K562 (cell line): ENCODE data around the gene POM121. TPM values are rescaled to one million over a fixed set of nuclear protein-coding genes. Genes with fewer than 3 reads are reported as not detected.

Experiments
- CXXC5 ChIP-seq: fragments of 250-450 bp; sonication (Bioruptor Pico); IDR thresholded peaks from 2 replicates; pipeline ENCODE4 v1.8.0; 2022; ENCODE audit warnings: inconsistent platforms, mild to moderate bottlenecking, moderate library complexity
- ETV1 ChIP-seq: fragments of 450-650 bp; conservative IDR thresholded peaks from 2 replicates; pipeline ENCODE4 v1.6.1; 2016; ENCODE audit warnings: missing genetic modification characterization, control low read depth, low read depth, missing compliant biosample characterization
- GATAD2B ChIP-seq: fragments of 450-650 bp; IDR thresholded peaks from 2 replicates; pipeline ENCODE4 v1.6.1; 2017; ENCODE audit warnings: mild to moderate bottlenecking, borderline replicate concordance
- KDM1A ChIP-seq, 2 experiments: fragments of 450-650 bp; IDR thresholded peaks; 2 replicates each; pipeline ENCODE4 v1.6.1; 2016; ENCODE audit warnings: mild to moderate bottlenecking in 2 of 2
- MEIS2 ChIP-seq: fragments of 450-650 bp; IDR thresholded peaks from 2 replicates; pipeline ENCODE4 v1.6.1; 2014; ENCODE audit warnings: mild to moderate bottlenecking; ENCODE audit not compliant: partially characterized antibody
- NCOA1 ChIP-seq: fragments of 450-650 bp; IDR thresholded peaks from 2 replicates; pipeline ENCODE4 v1.6.1; 2016; ENCODE audit warnings: low read depth
- NEUROD1 ChIP-seq: fragments of 150-350 bp; IDR thresholded peaks from 2 replicates; pipeline ENCODE4 v1.6.1; 2014; ENCODE audit warnings: borderline replicate concordance, low read length, low read depth; ENCODE audit not compliant: partially characterized antibody
- NFIC ChIP-seq: fragments of 450-650 bp; IDR thresholded peaks from 2 replicates; pipeline ENCODE4 v1.6.1; 2017; ENCODE audit warnings: mild to moderate bottlenecking, inconsistent platforms
- POLR2B ChIP-seq: fragments of 450-650 bp; IDR thresholded peaks from 2 replicates; pipeline ENCODE4 v1.6.1; 2018; ENCODE audit warnings: low read depth; ENCODE audit not compliant: partially characterized antibody
- POU5F1 ChIP-seq: fragments of 150-350 bp; IDR thresholded peaks from 2 replicates; pipeline ENCODE4 v1.6.1; 2014; ENCODE audit warnings: borderline replicate concordance, low read length, low read depth, mild to moderate bottlenecking; ENCODE audit not compliant: partially characterized antibody
- RREB1 ChIP-seq: fragments of 250-450 bp; sonication (Bioruptor Pico); IDR thresholded peaks from 2 replicates; pipeline ENCODE4 v1.4.0; 2020
- SIX5 ChIP-seq, 2 experiments: IDR thresholded peaks; 2 replicates each; pipeline ENCODE4 v1.6.1; 2011; ENCODE audit warnings: low read length in 2 of 2, borderline replicate concordance in 1 of 2, low read depth in 1 of 2, mild to moderate bottlenecking in 1 of 2, moderate library complexity in 1 of 2; ENCODE audit not compliant: insufficient read depth in 1 of 2
- ZKSCAN1 ChIP-seq: fragments of 150-350 bp; IDR thresholded peaks from 2 replicates; pipeline ENCODE4 v1.6.1; 2016; ENCODE audit warnings: low read depth, low read length
- ZNF12 ChIP-seq: sonication (generic); formaldehyde crosslinking; IDR thresholded peaks from 2 replicates; pipeline ENCODE4 v1.4.0; 2020; ENCODE audit warnings: mild to moderate bottlenecking, missing genetic modification reagents
- ZNF134 ChIP-seq: fragments of 250-450 bp; sonication (Bioruptor Pico); conservative IDR thresholded peaks from 2 replicates; pipeline ENCODE4 v1.4.0; 2020
- ZNF584 ChIP-seq: fragments of 200-800 bp; sonication (Bioruptor generic); IDR thresholded peaks from 2 replicates; pipeline ENCODE4 v1.6.1; 2016; ENCODE audit warnings: low read depth, mild to moderate bottlenecking, missing genetic modification characterization, missing compliant biosample characterization
- ZNF639 ChIP-seq, 2 experiments: fragments of 200-800 bp in 1 of 2; sonication (Bioruptor generic) in 1 of 2; sonication (generic) in 1 of 2; formaldehyde crosslinking in 1 of 2; IDR thresholded peaks in 1 of 2; conservative IDR thresholded peaks in 1 of 2; 2 replicates each; pipeline versions ENCODE4 v1.5.0 to v1.6.1; 2016 to 2020; ENCODE audit warnings: missing compliant biosample characterization in 1 of 2, missing genetic modification characterization in 1 of 2, missing genetic modification reagents in 1 of 2
- polyA plus RNA-seq, 8 experiments: library from polyadenylated mRNA; depleted of rRNA in 4 of 8; stranded (reverse) in 5 of 8; unstranded in 3 of 8; fragments of >200 nt; fragmentation: Nextera tagmentation in 2 of 8; fragmentation: Illumina TruSeq in 1 of 8; extraction: Ambion mirVana in 2 of 8; extraction: Trizol in 1 of 8; gene quantifications; 2 replicates each; pipeline versions ENCODE4 v1.2.1 to v1.2.3, GENCODE V29; 2011 to 2014; ENCODE audit warnings: inconsistent platforms in 1 of 8, missing spikeins in 1 of 8
- total RNA-seq, 7 experiments: library from RNA; depleted of rRNA in 6 of 7; stranded (reverse); fragments of >200 nt in 6 of 7; fragmentation: Illumina TruSeq in 2 of 7; extraction: Trizol in 2 of 7; gene quantifications; 2 replicates each; pipeline versions ENCODE4 v1.2.1 to v1.2.3, GENCODE V29; 2011 to 2021; ENCODE audit warnings: low replicate concordance in 1 of 7
- TF ChIP-seq, protein P1 (sequence below): fragments of 200-800 bp; sonication (Bioruptor generic); IDR thresholded peaks from 2 replicates; pipeline ENCODE4 v1.6.1; 2017; ENCODE audit warnings: missing genetic modification characterization, missing compliant biosample characterization

The POM121 gene
- total and polyA plus RNA-seq, 9 of the 15 experiments (the other 6 are each of a cell fraction or from before 2014, with no cell fraction given) = 3.6 to 112 (median 12.5) TPM

- TF ChIP-seq MEIS2 (peak; percentile 96), ZNF134 (0 out of 2 replicates have a peak, but pooled peaks have one; percentile 43), ZNF639 (CRISPR knock-in tag; conservative IDR thresholded peaks at IDR 0.05 in 1 of 2, IDR thresholded peaks at IDR 0.05 in 1 of 2) (0 out of 4 replicates have a peak, but pooled peaks of 1 of the 2 experiments have one; percentile 17), ETV1 (peak; percentile 96), ZNF12 (CRISPR knock-in tag) (peak; percentile 46; the same call in 1 of the 2 replicates), GATAD2B (peak; percentile 38; the same call in 1 of the 2 replicates), CXXC5 (CRISPR knock-in tag) (peak; percentile 94), POLR2B (peak; percentile 88), POU5F1 (peak; percentile 54), ZNF584 (0 out of 2 replicates have a peak, but pooled peaks have one; percentile 27), KDM1A (IDR thresholded peaks at IDR 0.05) (peak in 1 of 2 experiments; percentile 9; a peak in 1 of 4 replicates), NEUROD1 (peak; percentile 50), NCOA1 (peak; percentile 37; the same call in 1 of the 2 replicates), RREB1 (CRISPR knock-in tag) (0 out of 2 replicates have a peak, but pooled peaks have one; percentile 35), SIX5 (IDR thresholded peaks at IDR 0.05; ENCODE audit: borderline replicate concordance in 1 of 2, insufficient read depth in 1 of 2, low read depth in 1 of 2, low read length in 2 of 2) (peak in 1 of 2 experiments; percentile 32; a peak in 1 of 4 replicates), ZKSCAN1 (peak; percentile 42; the same call in 1 of the 2 replicates), NFIC (0 out of 2 replicates have a peak, but pooled peaks have one; percentile 18)
- TF ChIP-seq, protein P1, sequence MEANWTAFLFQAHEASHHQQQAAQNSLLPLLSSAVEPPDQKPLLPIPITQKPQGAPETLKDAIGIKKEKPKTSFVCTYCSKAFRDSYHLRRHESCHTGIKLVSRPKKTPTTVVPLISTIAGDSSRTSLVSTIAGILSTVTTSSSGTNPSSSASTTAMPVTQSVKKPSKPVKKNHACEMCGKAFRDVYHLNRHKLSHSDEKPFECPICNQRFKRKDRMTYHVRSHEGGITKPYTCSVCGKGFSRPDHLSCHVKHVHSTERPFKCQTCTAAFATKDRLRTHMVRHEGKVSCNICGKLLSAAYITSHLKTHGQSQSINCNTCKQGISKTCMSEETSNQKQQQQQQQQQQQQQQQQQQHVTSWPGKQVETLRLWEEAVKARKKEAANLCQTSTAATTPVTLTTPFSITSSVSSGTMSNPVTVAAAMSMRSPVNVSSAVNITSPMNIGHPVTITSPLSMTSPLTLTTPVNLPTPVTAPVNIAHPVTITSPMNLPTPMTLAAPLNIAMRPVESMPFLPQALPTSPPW (CRISPR knock-in tag) = 0 out of 2 replicates have a peak, but pooled peaks have one; percentile 6
Observed at GRCh38 chr7:72879079-72879736, 45.7 kb upstream of the POM121 start (continued).
